ENCODE results near the gene C9orf57.
"Not testable (repeated sequence)": the region's sequence is repeated elsewhere in the genome, so short reads cannot be mapped to it uniquely, and the experiment has no call there.

C9orf57 gene

GRCh38 chr9:72060513-72060912 lies at the start of gene C9orf57:
Gene C9orf57 (minus strand): TSS chr9:72060613. CDS start chr9:72059331, 1,282 bp downstream.
- POLR2A ChIA-PET = no interaction called here
- DNase-seq (ENCODE audit: extremely low spot score) = no peak
- TF ChIP-seq LEF1 (IDR thresholded peaks at IDR 0.05; ENCODE audit: borderline replicate concordance) (no peak), PKNOX1 (IDR thresholded peaks at IDR 0.05) (no peak), FOXA1 (IDR thresholded peaks at IDR 0.05) (no peak), NFRKB (IDR thresholded peaks at IDR 0.05) (no peak), HDGF (IDR thresholded peaks at IDR 0.05; ENCODE audit: borderline replicate concordance) (no peak), SUZ12 (IDR thresholded peaks at IDR 0.05) (no peak), SP1 (IDR thresholded peaks at IDR 0.05) (no peak), CTBP1 (IDR thresholded peaks at IDR 0.05; ENCODE audit: borderline replicate concordance) (no peak), ARNT (IDR thresholded peaks at IDR 0.05) (no peak), FOXM1 (IDR thresholded peaks at IDR 0.05; ENCODE audit: borderline replicate concordance) (no peak), FOXK2 (IDR thresholded peaks at IDR 0.05) (no peak), ELF4 (IDR thresholded peaks at IDR 0.05) (no peak), L3MBTL2 (conservative IDR thresholded peaks at IDR 0.05) (no peak), ZNF384 (IDR thresholded peaks at IDR 0.05) (no peak), BHLHE40 (IDR thresholded peaks at IDR 0.05; ENCODE audit: borderline replicate concordance) (no peak), TARDBP (IDR thresholded peaks at IDR 0.05) (no peak)
- CTCF ChIA-PET = no interaction called here

- no peak for TF ChIP-seq PKNOX1 (IDR thresholded peaks at IDR 0.05)
- TF ChIP-seq SUZ12 (IDR thresholded peaks at IDR 0.05) = no peak
- TF ChIP-seq HDGF (IDR thresholded peaks at IDR 0.05; ENCODE audit: borderline replicate concordance) = no peak
- no peak for TF ChIP-seq ARNT (IDR thresholded peaks at IDR 0.05)
- no peak for TF ChIP-seq FOXK2 (IDR thresholded peaks at IDR 0.05)
- TF ChIP-seq FOXM1 (IDR thresholded peaks at IDR 0.05; ENCODE audit: borderline replicate concordance) = no peak
- no peak for TF ChIP-seq ZNF384 (IDR thresholded peaks at IDR 0.05)
- no peak for TF ChIP-seq ELF4 (IDR thresholded peaks at IDR 0.05)
- no peak for TF ChIP-seq CTBP1 (IDR thresholded peaks at IDR 0.05; ENCODE audit: borderline replicate concordance)
- no peak for TF ChIP-seq LEF1 (IDR thresholded peaks at IDR 0.05; ENCODE audit: borderline replicate concordance)
- no peak for TF ChIP-seq SP1 (IDR thresholded peaks at IDR 0.05)
- CTCF ChIA-PET = no interaction called here
- POLR2A ChIA-PET = no interaction called here
Observed at GRCh38 chr9:72102520-72102919, 42.1 kb upstream of the C9orf57 start.

GRCh38 chr9:72095520-72095919 lies 35.1 kb upstream of the C9orf57 start:
- POLR2A ChIA-PET; CTCF ChIA-PET; DNase-seq (ENCODE audit: extremely low spot score): not testable (repeated sequence)

More at GRCh38 chr9:72102520-72102919, 42.1 kb upstream of the C9orf57 start:
- no peak for DNase-seq (ENCODE audit: extremely low spot score)

GRCh38 chr9:72092820-72093219 lies 32.4 kb upstream of the C9orf57 start:
- ChIA-PET POLR2A (no interaction called here), CTCF (no interaction called here)
- DNase-seq (ENCODE audit: extremely low spot score) = no peak
- no peak for TF ChIP-seq HDGF (IDR thresholded peaks at IDR 0.05; ENCODE audit: borderline replicate concordance)
- no peak for TF ChIP-seq L3MBTL2 (conservative IDR thresholded peaks at IDR 0.05)
- no peak for TF ChIP-seq NFRKB (IDR thresholded peaks at IDR 0.05)
- TF ChIP-seq BHLHE40 (IDR thresholded peaks at IDR 0.05; ENCODE audit: borderline replicate concordance) = no peak
- TF ChIP-seq ELF4 (IDR thresholded peaks at IDR 0.05) = no peak
- TF ChIP-seq SP1 (IDR thresholded peaks at IDR 0.05) = no peak
- no peak for TF ChIP-seq ARNT (IDR thresholded peaks at IDR 0.05)

GRCh38 chr9:72089451-72090130 lies 29.2 kb upstream of the C9orf57 start:
- no peak for TF ChIP-seq CTBP1 (IDR thresholded peaks at IDR 0.05; ENCODE audit: borderline replicate concordance)
- POLR2A ChIA-PET = no interaction called here
- CTCF ChIA-PET = no interaction called here
- no peak for DNase-seq (ENCODE audit: extremely low spot score)

GRCh38 chr9:72082536-72082935 lies 22.1 kb upstream of the C9orf57 start:
- POLR2A ChIA-PET = no interaction called here
- no peak for DNase-seq (ENCODE audit: extremely low spot score)
- no peak for TF ChIP-seq SUZ12 (IDR thresholded peaks at IDR 0.05)
- no peak for TF ChIP-seq NFRKB (IDR thresholded peaks at IDR 0.05)
- no peak for TF ChIP-seq PKNOX1 (IDR thresholded peaks at IDR 0.05)
- TF ChIP-seq FOXA1 (IDR thresholded peaks at IDR 0.05) = no peak
- TF ChIP-seq ARNT (IDR thresholded peaks at IDR 0.05) = no peak
- no peak for TF ChIP-seq L3MBTL2 (conservative IDR thresholded peaks at IDR 0.05)
- TF ChIP-seq HDGF (IDR thresholded peaks at IDR 0.05; ENCODE audit: borderline replicate concordance) = no peak
- no peak for TF ChIP-seq FOXK2 (IDR thresholded peaks at IDR 0.05)
- TF ChIP-seq LEF1 (IDR thresholded peaks at IDR 0.05; ENCODE audit: borderline replicate concordance) = no peak
- no peak for TF ChIP-seq ZNF384 (IDR thresholded peaks at IDR 0.05)
- TF ChIP-seq TARDBP (IDR thresholded peaks at IDR 0.05) = no peak
- no peak for TF ChIP-seq BHLHE40 (IDR thresholded peaks at IDR 0.05; ENCODE audit: borderline replicate concordance)
- CTCF ChIA-PET = no interaction called here

- CTCF ChIA-PET; DNase-seq (ENCODE audit: extremely low spot score); POLR2A ChIA-PET: not testable (repeated sequence)
Observed at GRCh38 chr9:72074666-72075065, 14.3 kb upstream of the C9orf57 start.

Measured in HEK293T (cell line).